Urinary bladder (tissue), 4 donors: Measurements from ENCODE around the gene RCCD1. TPM values are rescaled to one million over a fixed set of nuclear protein-coding genes. Genes with fewer than 3 reads are reported as not detected.

Source experiments
- DNase-seq: peaks from one replicate; pipeline ENCODE4 v3.0.0-alpha.2; 2015; ENCODE audit errors: extremely low spot score
- H3K27ac ChIP-seq: one replicate; pipeline ENCODE4 v1.5.1; 2013; ENCODE audit warnings: low read depth, mild to moderate bottlenecking, moderate library complexity
- H3K36me3 ChIP-seq: one replicate; pipeline ENCODE4 v1.6.1; 2013; ENCODE audit warnings: mild to moderate bottlenecking, moderate library complexity; ENCODE audit not compliant: insufficient read depth
- H3K4me1 ChIP-seq: one replicate; pipeline ENCODE4 v1.6.1; 2013; ENCODE audit warnings: mild to moderate bottlenecking, moderate library complexity; ENCODE audit not compliant: insufficient read depth
- H3K4me3 ChIP-seq: one replicate; pipeline ENCODE4 v1.5.1; 2013; ENCODE audit warnings: low read depth, low read length
- WGBS: extraction: QIAGEN DNeasy Blood & Tissue Kit; methylation state at CpG from one replicate; pipeline ENCODE4 v1.1.7; 2013; 5-methylcytosine and 5-hydroxymethylcytosine counted together
- polyA plus RNA-seq: library from polyadenylated mRNA; stranded (reverse); fragments of 200-250 nt; gene quantifications from one replicate; pipeline ENCODE4 v1.2.3, GENCODE V29; 2013
- small RNA-seq: library from RNA; depleted of rRNA; stranded (forward); fragments of <200 nt; gene quantifications from one replicate; pipeline ENCODE3, GENCODE V24; 2014
- total RNA-seq: library from RNA; depleted of rRNA; stranded (reverse); fragments of >200 nt; gene quantifications from one replicate; pipeline ENCODE4 v1.2.3, GENCODE V29; 2014
- donor health status: healthy with polysubstance abuse.
- donor health status: healthy.

The RCCD1 gene
- total and polyA plus RNA-seq, 2 donors, result 7.5 to 10.3 TPM

GRCh38 chr15:91007266-91007665 is 52.6 kb downstream of the RCCD1 start:
- no peak for DNase-seq
- Histone ChIP-seq H3K4me1 (no peaks in the 10 kb centered on the region), H3K4me3 (no peak overlapping the region), H3K36me3 (peaks cover 10% of the 10 kb centered on the region), H3K27ac (no peak overlapping the region)
- WGBS, result 94% methylated on average over 3 of the region's 3 CpGs

Small RNAs within 50 kb of the gene (small RNA-seq; reads per million reads assigned to genes)
- not detected for gene RF00019

Other genes with a start within 250 kb of the RCCD1 start
- gene BLM, start 237.5 kb upstream of the RCCD1 start, total RNA-seq, result 7.8 TPM
- 0.67 TPM for gene BLM, start 237.5 kb upstream of the RCCD1 start, polyA plus RNA-seq
- gene FURIN, start 86.3 kb upstream of the RCCD1 start, total RNA-seq, result 10.5 TPM
- 53.7 TPM for gene FURIN, start 86.3 kb upstream of the RCCD1 start, polyA plus RNA-seq
- gene FES, start 70.4 kb upstream of the RCCD1 start, total RNA-seq, result 27.0 TPM
- 30.0 TPM for gene FES, start 70.4 kb upstream of the RCCD1 start, polyA plus RNA-seq
- gene MAN2A2, start 51.6 kb upstream of the RCCD1 start, total RNA-seq, result 19.4 TPM
- gene MAN2A2, start 51.6 kb upstream of the RCCD1 start, polyA plus RNA-seq, result 31.4 TPM
- gene HDDC3, start 22.3 kb upstream of the RCCD1 start, total RNA-seq, result 6.8 TPM
- gene HDDC3, start 22.3 kb upstream of the RCCD1 start, polyA plus RNA-seq, result 9.7 TPM
- 37.2 TPM for gene UNC45A, start 19.6 kb upstream of the RCCD1 start, total RNA-seq
- gene UNC45A, start 19.6 kb upstream of the RCCD1 start, polyA plus RNA-seq, result 110 TPM
- 75.8 TPM for gene PRC1, start 39.7 kb downstream of the RCCD1 start, total RNA-seq
- 8.3 TPM for gene PRC1, start 39.7 kb downstream of the RCCD1 start, polyA plus RNA-seq
- gene VPS33B, start 67.7 kb downstream of the RCCD1 start, total RNA-seq, result 5.8 TPM
- 11.8 TPM for gene VPS33B, start 67.7 kb downstream of the RCCD1 start, polyA plus RNA-seq
- 4.5 TPM for gene SV2B, start 145.4 kb downstream of the RCCD1 start, total RNA-seq
- gene SV2B, start 145.4 kb downstream of the RCCD1 start, polyA plus RNA-seq, result 1.2 TPM